Parathyroid adenoma (tissue), 2 donors: Measurements from ENCODE around the gene SBF1.

Source experiments
- H2AFZ ChIP-seq: fragments of 300-600 bp; sonication (generic); one replicate; pipeline ENCODE4 v1.7.0; 2017; ENCODE audit warnings: antibody characterized with exemption, mild to moderate bottlenecking
- H3K27ac ChIP-seq: fragments of 300-600 bp; sonication (generic); one replicate; pipeline ENCODE4 v1.7.0; 2017
- H3K27me3 ChIP-seq: fragments of 300-600 bp; sonication (generic); one replicate; pipeline ENCODE4 v1.7.0; 2017; ENCODE audit warnings: low read length; ENCODE audit not compliant: control insufficient read depth, insufficient read depth
- H3K36me3 ChIP-seq: fragments of 300-600 bp; sonication (generic); one replicate; pipeline ENCODE4 v1.7.0; 2017; ENCODE audit warnings: low read length; ENCODE audit not compliant: control insufficient read depth, insufficient read depth
- H3K4me1 ChIP-seq: fragments of 300-600 bp; sonication (generic); one replicate; pipeline ENCODE4 v1.7.0; 2017; ENCODE audit warnings: control low read depth
- H3K4me2 ChIP-seq: fragments of 300-600 bp; sonication (generic); one replicate; pipeline ENCODE4 v1.7.0; 2017; ENCODE audit warnings: low read length
- H3K4me3 ChIP-seq: fragments of 300-600 bp; sonication (generic); one replicate; pipeline ENCODE4 v1.7.0; 2017; ENCODE audit warnings: low read depth, low read length
- H3K79me2 ChIP-seq: fragments of 300-600 bp; sonication (generic); one replicate; pipeline ENCODE4 v1.7.0; 2017; ENCODE audit warnings: control low read depth
- H3K9ac ChIP-seq: fragments of 300-600 bp; sonication (generic); one replicate; pipeline ENCODE4 v1.7.0; 2017; ENCODE audit warnings: mild to moderate bottlenecking
- H3K9me3 ChIP-seq: fragments of 300-600 bp; sonication (generic); one replicate; pipeline ENCODE4 v1.7.0; 2017; ENCODE audit warnings: low read length; ENCODE audit not compliant: control insufficient read depth
- TF ChIP-seq, protein P1 (sequence below): fragments of 300-600 bp; sonication (generic); IDR thresholded peaks from one replicate; pipeline ENCODE4 v1.7.0; 2017; ENCODE audit warnings: antibody characterized with exemption, mild to moderate bottlenecking
- donor health status: primary hyperparathyroidism.

Gene SBF1

DNA sequence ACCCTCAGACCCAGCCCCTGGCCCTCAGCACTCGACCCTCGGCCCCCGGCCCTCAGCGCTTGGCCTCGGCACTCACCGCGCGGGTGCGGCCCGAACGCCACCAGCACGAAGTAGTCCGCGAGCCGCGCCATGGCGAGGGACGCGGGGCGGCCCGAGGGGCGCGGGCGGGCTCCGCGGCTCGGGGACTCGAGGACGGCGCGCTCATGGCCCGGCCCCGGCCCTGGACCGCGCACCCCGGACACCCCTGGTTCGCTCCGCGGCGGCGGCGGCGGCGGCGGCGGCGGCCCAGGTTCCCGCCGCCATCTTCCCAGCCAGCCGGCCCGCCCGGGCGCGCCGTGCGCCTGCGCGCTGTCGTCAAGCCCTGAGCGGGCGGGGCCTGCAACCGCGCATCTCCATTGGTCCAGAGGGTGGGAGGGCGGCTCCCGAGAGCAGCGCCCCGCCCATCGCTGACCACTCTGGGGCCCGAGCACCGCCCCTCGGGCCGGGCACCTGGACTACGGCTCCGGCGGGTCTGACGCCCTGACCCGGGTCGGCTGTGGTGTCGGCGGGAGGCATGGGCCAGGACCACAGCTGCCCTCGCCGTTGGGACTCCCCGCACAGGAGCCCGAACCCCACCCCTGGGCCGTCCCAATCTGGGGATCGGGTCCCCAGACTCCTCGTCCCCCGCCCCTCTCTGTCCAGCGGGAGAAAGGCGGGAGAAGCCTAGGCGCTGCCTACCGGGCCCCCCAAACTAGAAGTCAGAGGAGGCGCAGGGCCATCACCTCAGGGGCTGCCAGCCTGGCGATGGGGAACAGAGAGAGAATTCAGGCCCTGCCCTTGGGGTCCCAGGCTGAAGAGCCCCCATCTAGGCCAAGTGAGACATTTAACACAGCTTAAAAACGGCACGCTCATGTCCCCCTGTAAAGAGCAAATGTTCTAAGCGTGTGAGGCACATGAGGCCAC lies at the start of gene SBF1:
Gene SBF1 (minus strand): TSS at position 326 of the 942 bp plus-strand sequence. CDS start 195 bp downstream, at position 131.
- peaks cover 10% of the 10 kb centered on the region for H3K4me1 ChIP-seq
- peak within 1 kb of the TSS; percentile 21 for H3K9ac ChIP-seq
- H3K36me3 ChIP-seq: no peaks in the 10 kb centered on the region
- H3K4me3 ChIP-seq: peak within 1 kb of the TSS; percentile 70
- peaks cover 38% of the 10 kb centered on the region for H3K79me2 ChIP-seq
- peak within 1 kb of the TSS; percentile 99 for H3K4me2 ChIP-seq
- peak within 1 kb of the TSS; percentile 91 for H2AFZ ChIP-seq
- H3K9me3 ChIP-seq: no peaks in the 10 kb centered on the region
- TF ChIP-seq, protein P1, sequence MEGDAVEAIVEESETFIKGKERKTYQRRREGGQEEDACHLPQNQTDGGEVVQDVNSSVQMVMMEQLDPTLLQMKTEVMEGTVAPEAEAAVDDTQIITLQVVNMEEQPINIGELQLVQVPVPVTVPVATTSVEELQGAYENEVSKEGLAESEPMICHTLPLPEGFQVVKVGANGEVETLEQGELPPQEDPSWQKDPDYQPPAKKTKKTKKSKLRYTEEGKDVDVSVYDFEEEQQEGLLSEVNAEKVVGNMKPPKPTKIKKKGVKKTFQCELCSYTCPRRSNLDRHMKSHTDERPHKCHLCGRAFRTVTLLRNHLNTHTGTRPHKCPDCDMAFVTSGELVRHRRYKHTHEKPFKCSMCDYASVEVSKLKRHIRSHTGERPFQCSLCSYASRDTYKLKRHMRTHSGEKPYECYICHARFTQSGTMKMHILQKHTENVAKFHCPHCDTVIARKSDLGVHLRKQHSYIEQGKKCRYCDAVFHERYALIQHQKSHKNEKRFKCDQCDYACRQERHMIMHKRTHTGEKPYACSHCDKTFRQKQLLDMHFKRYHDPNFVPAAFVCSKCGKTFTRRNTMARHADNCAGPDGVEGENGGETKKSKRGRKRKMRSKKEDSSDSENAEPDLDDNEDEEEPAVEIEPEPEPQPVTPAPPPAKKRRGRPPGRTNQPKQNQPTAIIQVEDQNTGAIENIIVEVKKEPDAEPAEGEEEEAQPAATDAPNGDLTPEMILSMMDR: no peak
- H3K27me3 ChIP-seq: no peaks in the 10 kb centered on the region
- H3K27ac ChIP-seq: no peak within 1 kb of the TSS

DNA sequence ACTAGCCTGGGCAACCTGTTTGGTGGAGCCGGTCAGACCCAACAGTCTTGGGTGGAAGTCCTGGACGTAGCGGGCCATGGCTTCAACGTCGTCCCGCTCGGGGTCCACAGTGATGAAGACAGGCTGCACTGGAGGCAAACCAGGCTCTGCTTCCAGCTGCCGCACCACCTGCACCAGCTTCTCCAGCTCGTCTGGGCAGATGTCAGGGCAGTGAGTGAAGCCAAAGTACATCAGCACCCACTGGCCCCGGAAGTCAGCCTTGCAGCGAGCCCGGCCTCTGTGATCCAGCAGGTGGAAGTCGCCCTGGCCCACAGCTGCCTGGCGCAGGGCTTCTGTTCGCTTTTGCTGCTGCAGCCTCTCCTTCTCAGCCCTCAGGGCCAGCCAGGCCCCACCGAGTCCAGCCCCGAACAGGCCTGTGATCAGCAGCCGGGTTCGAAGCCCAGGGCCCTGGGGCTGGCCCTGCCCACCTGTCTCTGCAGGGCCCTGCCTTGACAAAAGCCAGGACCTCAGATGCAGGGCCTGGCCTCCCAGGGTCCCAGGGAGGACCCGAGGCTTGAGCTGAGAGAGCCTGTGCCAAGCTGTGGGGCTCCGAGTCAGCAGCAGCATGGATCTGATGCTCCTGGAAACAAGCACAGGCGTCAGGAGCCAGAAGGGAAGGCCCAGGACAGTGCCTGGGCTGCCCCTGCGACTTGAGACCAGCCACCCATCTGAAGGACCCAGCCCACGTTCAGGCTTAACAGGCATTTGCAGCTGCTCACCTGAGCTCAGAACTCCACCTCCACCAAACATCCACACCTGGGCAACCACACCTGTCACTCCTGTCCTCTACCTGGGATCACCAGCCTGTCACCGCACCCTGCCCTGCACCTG lies 49.2 kb upstream of the SBF1 start:
- H3K4me1 ChIP-seq: peaks cover 4% of the 10 kb centered on the region
- no peak overlapping the region for H3K27ac ChIP-seq
- TF ChIP-seq, protein P1: no peak
- no peaks in the 10 kb centered on the region for H3K36me3 ChIP-seq
- no peaks in the 10 kb centered on the region for H3K79me2 ChIP-seq
- H3K27me3 ChIP-seq: no peaks in the 10 kb centered on the region
- H2AFZ ChIP-seq: no peak overlapping the region
- H3K9me3 ChIP-seq: no peaks in the 10 kb centered on the region
- no peak overlapping the region for H3K9ac ChIP-seq
- peak overlapping the region; percentile 95 for H3K4me2 ChIP-seq
- no peak overlapping the region for H3K4me3 ChIP-seq

DNA sequence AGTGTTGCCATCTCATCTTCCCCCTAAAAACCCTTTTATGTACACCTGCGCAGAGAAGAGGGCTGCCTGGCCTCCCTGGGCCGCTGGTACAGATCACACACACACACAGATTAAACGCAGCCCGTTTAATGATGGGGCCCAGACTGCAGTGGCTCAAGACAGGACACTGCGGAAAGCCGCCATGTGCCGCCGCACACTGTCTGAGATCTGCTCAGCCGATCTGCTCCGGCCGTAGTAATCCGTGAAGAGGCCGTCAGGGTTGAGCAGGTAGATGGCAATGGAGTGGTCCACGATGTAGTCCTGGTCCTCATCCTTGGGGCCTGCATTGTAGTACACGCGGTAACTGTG lies 48.6 kb upstream of the SBF1 start:
- Histone ChIP-seq H3K9ac (no peak overlapping the region), H3K79me2 (no peaks in the 10 kb centered on the region), H3K4me3 (no peak overlapping the region), H3K27ac (no peak overlapping the region), H3K4me1 (peaks cover 4% of the 10 kb centered on the region), H2AFZ (no peak overlapping the region), H3K27me3 (no peaks in the 10 kb centered on the region), H3K4me2 (no peak overlapping the region), H3K9me3 (no peaks in the 10 kb centered on the region), H3K36me3 (no peaks in the 10 kb centered on the region)
- TF ChIP-seq, protein P1: no peak

- Histone ChIP-seq H3K27ac (no peak overlapping the region), H3K4me3 (no peak overlapping the region), H3K36me3 (no peaks in the 10 kb centered on the region), H3K9ac (no peak overlapping the region), H2AFZ (no peak overlapping the region), H3K4me1 (peaks cover 4% of the 10 kb centered on the region), H3K4me2 (no peak overlapping the region), H3K9me3 (no peaks in the 10 kb centered on the region), H3K27me3 (no peaks in the 10 kb centered on the region), H3K79me2 (peaks cover under 1% of the 10 kb centered on the region)
- TF ChIP-seq, protein P1: no peak
Measured at GRCh38 chr22:50522806-50523438, 48.1 kb upstream of the SBF1 start.
